H7 (cell line): Measurements from ENCODE around the gene FRAS1. TPM values are rescaled to one million over a fixed set of nuclear protein-coding genes. Genes with fewer than 3 reads are reported as not detected.

ENCODE experiments used
- total RNA-seq: library from RNA; depleted of rRNA; stranded (reverse); fragments of >200 nt; shearing (Covaris generic); gene quantifications from 2 replicates; pipeline ENCODE4 v1.2.3, GENCODE V29; 2014; rRNA removed

Gene FRAS1
- total RNA-seq, 1 experiment from 2014 or later, result 20.9 TPM

Other genes with a start within 250 kb of the FRAS1 start
- 5.1 and 8.7 TPM in 2 replicates for gene CNOT6L, start 238.0 kb upstream of the FRAS1 start, total RNA-seq
- 16.8 and 28.7 TPM in 2 replicates for gene MRPL1, start 194.5 kb upstream of the FRAS1 start, total RNA-seq